Prostate gland (tissue), 2 donors: Measurements from ENCODE around the gene TPSD1. TPM values are rescaled to one million over a fixed set of nuclear protein-coding genes. Genes with fewer than 3 reads are reported as not detected.
A peak's percentile ranks its signal among the peaks of the same experiment; 100 is the strongest.

Experiments used
- DNase-seq: peaks from one replicate; pipeline ENCODE4 v3.0.0-alpha.2; 2019; ENCODE audit warnings: low spot score
- H3K27ac ChIP-seq, 2 donors: fragments of 200-600 bp; sonication (generic); 2 replicates each; pipeline ENCODE4 v1.5.1; 2017 to 2019
- H3K27me3 ChIP-seq: fragments of 200-600 bp; sonication (generic); replicated peaks from 2 replicates; pipeline ENCODE4 v1.5.1; 2019; ENCODE audit not compliant: insufficient read depth
- H3K36me3 ChIP-seq, 2 donors: fragments of 200-600 bp; sonication (generic); 1 replicate in 1 of 2; 2 replicates in 1 of 2; pipeline versions ENCODE4 v1.5.1 to v1.8.1; 2017 to 2019
- H3K4me1 ChIP-seq: fragments of 200-600 bp; sonication (generic); replicated peaks from 2 replicates; pipeline ENCODE4 v1.5.1; 2019
- H3K4me3 ChIP-seq, 2 donors: fragments of 200-600 bp; sonication (generic); 2 replicates each; pipeline ENCODE4 v1.5.1; 2017 to 2019
- H3K9me3 ChIP-seq: fragments of 200-600 bp; sonication (generic); 2 replicates; pipeline ENCODE4 v1.5.1; 2017
- POLR2A ChIP-seq: fragments of 450-650 bp; IDR thresholded peaks from one replicate; pipeline ENCODE4 v1.6.1; 2016; ENCODE audit warnings: antibody characterized with exemption, mild to moderate bottlenecking
- POLR2AphosphoS5 ChIP-seq: sonication (generic); formaldehyde crosslinking; IDR thresholded peaks from one replicate; pipeline ENCODE4 v1.6.1; 2017; ENCODE audit warnings: antibody characterized with exemption
- WGBS: methylation state at CpG from one replicate; pipeline ENCODE4 v1.1.5; 2018; 5-methylcytosine and 5-hydroxymethylcytosine counted together
- intact Hi-C: fragments of 100-400 bp; cut with DNase I; formaldehyde crosslinking; loops from one replicate; pipeline ENCODE4 v1.14.2; 2022
- total RNA-seq, 2 donors: library from RNA; depleted of rRNA; stranded (reverse); fragments of >200 nt; gene quantifications; one replicate each; pipeline ENCODE4 v1.1.0, GENCODE V29; 2016
- TF ChIP-seq, protein P1 (sequence below), 4 experiments: fragments of 200-600 bp in 2 of 4; fragments of 450-650 bp in 2 of 4; sonication (generic) in 2 of 4; IDR thresholded peaks; 1 replicate in 3 of 4; 2 replicates in 1 of 4; pipeline ENCODE4 v1.5.1; 2016 to 2019; ENCODE audit warnings: antibody characterized with exemption in 4 of 4, mild to moderate bottlenecking in 2 of 4, moderate library complexity in 2 of 4

TPSD1 gene
- total RNA-seq, 2 donors from 2014 or later = 0.82 to 1.9 TPM

DNA sequence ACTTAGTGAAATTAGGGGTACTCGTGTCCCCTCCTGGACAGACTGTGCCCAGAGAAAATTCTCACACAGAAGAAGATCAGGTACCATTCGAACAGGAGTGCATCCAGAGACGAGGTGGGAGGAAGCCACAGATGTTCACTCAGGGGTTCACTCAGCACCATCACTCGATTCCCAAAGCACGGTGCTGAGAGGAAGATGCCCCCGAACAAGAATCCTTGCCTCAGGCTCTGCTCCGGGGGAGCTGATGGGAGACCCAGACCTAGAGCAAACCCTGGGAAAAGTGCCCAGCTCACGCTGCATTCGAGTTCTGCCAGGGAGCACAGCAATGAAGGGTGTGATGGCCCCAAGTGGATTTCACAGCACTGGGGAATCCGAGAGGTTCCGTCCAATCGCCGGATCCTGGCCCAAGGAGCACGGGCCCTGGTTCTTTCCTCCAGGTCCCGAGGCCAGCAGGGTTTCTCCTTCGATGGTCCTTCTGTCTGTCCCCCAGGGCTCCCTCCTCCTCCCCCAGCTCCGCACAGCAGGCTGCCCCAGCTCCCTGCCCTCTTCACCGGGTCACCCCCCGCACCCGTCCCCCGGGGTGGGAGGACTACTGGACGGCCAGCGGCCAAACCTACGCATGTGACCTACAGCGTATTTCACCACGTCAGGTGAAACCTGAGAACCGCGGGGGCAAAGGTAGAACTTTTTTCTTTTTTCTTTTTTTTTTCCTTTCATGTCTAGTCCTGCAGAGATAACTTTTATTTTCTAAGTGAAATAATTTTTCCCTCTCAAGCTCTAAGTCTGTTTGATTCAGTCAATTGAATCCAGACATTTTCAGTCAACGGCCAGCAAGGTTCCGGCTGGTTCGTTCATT lies 43.4 kb downstream of the TPSD1 start:
- Histone ChIP-seq H3K4me3 (no peak overlapping the region), H3K27ac (no peak overlapping the region), H3K27me3 (no peaks in the 10 kb centered on the region), H3K9me3 (no peaks in the 10 kb centered on the region), H3K4me1 (peaks cover 9% of the 10 kb centered on the region), H3K36me3 (no peaks in the 10 kb centered on the region)
- intact Hi-C loops = no loop called here
- TF ChIP-seq, protein P1, sequence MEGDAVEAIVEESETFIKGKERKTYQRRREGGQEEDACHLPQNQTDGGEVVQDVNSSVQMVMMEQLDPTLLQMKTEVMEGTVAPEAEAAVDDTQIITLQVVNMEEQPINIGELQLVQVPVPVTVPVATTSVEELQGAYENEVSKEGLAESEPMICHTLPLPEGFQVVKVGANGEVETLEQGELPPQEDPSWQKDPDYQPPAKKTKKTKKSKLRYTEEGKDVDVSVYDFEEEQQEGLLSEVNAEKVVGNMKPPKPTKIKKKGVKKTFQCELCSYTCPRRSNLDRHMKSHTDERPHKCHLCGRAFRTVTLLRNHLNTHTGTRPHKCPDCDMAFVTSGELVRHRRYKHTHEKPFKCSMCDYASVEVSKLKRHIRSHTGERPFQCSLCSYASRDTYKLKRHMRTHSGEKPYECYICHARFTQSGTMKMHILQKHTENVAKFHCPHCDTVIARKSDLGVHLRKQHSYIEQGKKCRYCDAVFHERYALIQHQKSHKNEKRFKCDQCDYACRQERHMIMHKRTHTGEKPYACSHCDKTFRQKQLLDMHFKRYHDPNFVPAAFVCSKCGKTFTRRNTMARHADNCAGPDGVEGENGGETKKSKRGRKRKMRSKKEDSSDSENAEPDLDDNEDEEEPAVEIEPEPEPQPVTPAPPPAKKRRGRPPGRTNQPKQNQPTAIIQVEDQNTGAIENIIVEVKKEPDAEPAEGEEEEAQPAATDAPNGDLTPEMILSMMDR (IDR thresholded peaks at IDR 0.05) = no peak
- TF ChIP-seq POLR2AphosphoS5 = no peak
- TF ChIP-seq POLR2A = peak; percentile 36
- 53% methylated on average over 31 of the region's 31 CpGs for WGBS
- DNase-seq = no peak

DNA sequence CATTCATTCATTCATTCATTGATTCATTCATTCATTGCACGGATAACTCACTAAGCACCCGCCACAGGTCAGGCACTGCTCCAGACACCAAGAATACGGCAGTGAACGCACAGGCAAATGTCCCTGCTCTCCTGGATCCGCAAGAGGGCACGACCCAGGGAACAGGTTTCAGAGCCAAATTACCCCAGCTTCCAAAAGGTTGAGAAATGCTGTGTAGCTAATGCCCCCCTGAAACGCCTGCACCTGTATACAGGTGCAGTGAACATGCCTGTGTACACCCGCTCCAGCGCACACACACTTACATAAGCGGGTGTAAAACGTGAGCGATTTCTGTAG lies 44.0 kb downstream of the TPSD1 start:
- Histone ChIP-seq H3K27me3 (no peaks in the 10 kb centered on the region), H3K4me3 (no peak overlapping the region), H3K4me1 (peaks cover 9% of the 10 kb centered on the region), H3K36me3 (no peaks in the 10 kb centered on the region), H3K27ac (no peak overlapping the region), H3K9me3 (no peaks in the 10 kb centered on the region)
- TF ChIP-seq POLR2AphosphoS5 (no peak), POLR2A (no peak)
- TF ChIP-seq, protein P1 (IDR thresholded peaks at IDR 0.05) = no peak
- WGBS = 64% methylated on average over 12 of the region's 12 CpGs
- intact Hi-C loops = loop anchor here (10.0 kb wide), 1 partner anchor 65 kb away; no protein-coding TSS in a partner anchor
- DNase-seq = no peak

DNA sequence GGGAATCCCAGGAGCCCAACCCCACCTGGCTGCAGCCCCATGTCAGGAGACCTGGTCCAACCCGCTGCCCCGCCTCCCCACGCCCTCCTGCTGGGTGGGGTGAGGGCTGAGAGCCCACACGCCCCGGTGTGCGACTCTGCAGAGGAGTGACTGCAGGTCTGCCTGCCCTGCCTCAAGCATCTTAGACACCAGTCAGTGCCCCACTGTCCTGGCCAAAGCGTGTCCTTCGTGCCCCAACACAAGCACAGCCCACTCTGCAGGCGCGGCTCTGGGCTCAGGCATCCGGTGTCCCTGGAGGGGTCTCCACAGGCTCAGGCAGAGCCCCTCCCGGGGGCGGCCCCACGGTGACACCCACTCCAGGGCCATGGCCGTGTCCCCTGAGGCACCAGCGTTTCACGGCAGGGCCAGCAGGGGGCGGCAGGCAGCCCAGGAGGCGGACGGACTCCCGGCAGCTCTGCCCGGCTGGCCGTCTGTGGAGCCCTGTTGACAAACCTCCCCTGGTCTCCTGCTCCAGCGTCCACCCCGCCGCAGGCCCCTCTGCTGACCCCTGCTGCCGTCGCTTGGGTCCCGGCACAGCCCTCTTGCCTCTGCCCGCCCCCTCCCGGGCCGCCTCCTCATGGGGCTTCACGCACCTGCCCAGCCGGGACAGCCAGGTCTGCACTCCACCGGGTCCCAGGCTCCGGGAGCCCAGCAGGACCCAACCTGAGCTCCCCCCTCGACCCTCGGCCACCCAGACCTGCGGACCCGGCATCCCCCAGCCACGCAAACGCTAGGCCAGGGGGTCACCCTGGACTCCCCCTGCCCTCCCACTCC lies 45.0 kb downstream of the TPSD1 start:
- no peaks in the 10 kb centered on the region for H3K27me3 ChIP-seq
- intact Hi-C loops = loop anchor here (10.0 kb wide), 1 partner anchor 64 kb away; no protein-coding TSS in a partner anchor
- H3K27ac ChIP-seq = no peak overlapping the region
- H3K9me3 ChIP-seq = no peaks in the 10 kb centered on the region
- no peaks in the 10 kb centered on the region for H3K36me3 ChIP-seq
- WGBS = 8% methylated on average over 37 of the region's 42 CpGs
- no peak overlapping the region for H3K4me3 ChIP-seq
- DNase-seq = peak; percentile 48
- peaks cover 9% of the 10 kb centered on the region for H3K4me1 ChIP-seq
- TF ChIP-seq POLR2AphosphoS5 (no peak), POLR2A (peak; percentile 44)
- TF ChIP-seq, protein P1 (IDR thresholded peaks at IDR 0.05) = peak; percentile 37 to 86 (median 65)

DNA sequence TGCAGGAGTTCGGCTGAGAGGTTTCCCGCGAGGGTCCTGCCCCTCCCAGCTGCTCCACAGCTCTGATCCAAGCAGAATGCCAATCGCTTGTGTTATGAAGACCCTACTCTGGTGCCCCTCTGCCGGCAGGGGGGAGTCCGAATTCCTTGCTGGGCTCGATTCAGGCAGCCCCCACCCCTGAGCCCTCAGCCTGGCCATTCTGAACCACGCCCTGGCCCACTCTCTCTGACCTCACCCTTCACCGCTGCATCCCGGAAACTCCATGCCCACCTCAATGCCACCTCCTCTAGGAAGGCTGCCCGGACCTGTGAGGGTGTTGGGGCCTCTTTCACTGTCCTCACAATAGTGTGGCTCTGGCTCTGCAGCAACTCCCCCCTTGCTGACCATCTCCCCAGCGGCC lies 45.7 kb downstream of the TPSD1 start:
- Histone ChIP-seq H3K4me1 (peaks cover 9% of the 10 kb centered on the region), H3K9me3 (no peaks in the 10 kb centered on the region), H3K36me3 (no peaks in the 10 kb centered on the region), H3K27me3 (no peaks in the 10 kb centered on the region), H3K4me3 (no peak overlapping the region), H3K27ac (no peak overlapping the region)
- intact Hi-C loops = loop anchor here (10.0 kb wide), 1 partner anchor 63 kb away; no protein-coding TSS in a partner anchor
- WGBS = 78% methylated on average over 12 of the region's 12 CpGs
- TF ChIP-seq POLR2AphosphoS5 = no peak
- TF ChIP-seq POLR2A = no peak
- TF ChIP-seq, protein P1 (IDR thresholded peaks at IDR 0.05) = no peak
- no peak for DNase-seq
